ENCODE measurements around the gene YWHAG.
"Not testable (repeated sequence)": the region's sequence is repeated elsewhere in the genome, so short reads cannot be mapped to it uniquely, and the experiment has no call there.

The YWHAG gene

GRCh38 chr7:76400248-76400647, 41.5 kb upstream of the YWHAG start:
- DNase-seq, result no peak
- no peak overlapping the region for H3K27ac ChIP-seq (ENCODE audit: insufficient read depth in 1 of 2, low read depth in 1 of 2, low read length in 2 of 2, poor library complexity in 1 of 2, severe bottlenecking in 2 of 2)
- POLR2A ChIA-PET, result no interaction called here
- CTCF ChIA-PET, result interaction anchor here (1.3 kb wide), 2 partner anchors 16 to 40 kb away, joined by 3 to 4 read pairs; no protein-coding TSS in a partner anchor
- H3K4me1 ChIP-seq (ENCODE audit: control extremely low read depth in 1 of 4, control insufficient read depth in 4 of 4, insufficient read depth in 4 of 4, low read length in 3 of 4), result peaks cover 2 to 26% (median 24%) of the 10 kb centered on the region in 4 experiments
- 96% methylated on average over 13 of the region's 23 CpGs for WGBS (ENCODE audit: insufficient coverage)
- peaks cover 0 to 1% (median 0%) of the 10 kb centered on the region in 4 experiments for H3K36me3 ChIP-seq (ENCODE audit: control insufficient read depth in 4 of 4, insufficient read depth in 4 of 4, low read length in 3 of 4)
- H3K4me3 ChIP-seq (ENCODE audit: control insufficient read depth in 1 of 7, extremely low read depth in 1 of 7, insufficient read depth in 4 of 7, low read depth in 2 of 7, low read length in 6 of 7), result no peak overlapping the region
- H3K27me3 ChIP-seq (replicated peaks in 2 of 5; ENCODE audit: control insufficient read depth in 4 of 5, insufficient read depth in 5 of 5, low read length in 4 of 5), result no peaks in the 10 kb centered on the region
- no peaks in the 10 kb centered on the region for H3K9me3 ChIP-seq (ENCODE audit: control extremely low read depth in 1 of 5, control insufficient read depth in 4 of 5, insufficient read depth in 2 of 5, low read depth in 1 of 5, low read length in 4 of 5)

- Histone ChIP-seq H3K4me3 (ENCODE audit: control insufficient read depth in 1 of 7, extremely low read depth in 1 of 7, insufficient read depth in 4 of 7, low read depth in 2 of 7, low read length in 6 of 7) (peak overlapping the region; percentile 13 to 82 (median 64)), H3K27ac (ENCODE audit: insufficient read depth in 1 of 2, low read depth in 1 of 2, low read length in 2 of 2, poor library complexity in 1 of 2, severe bottlenecking in 2 of 2) (peak overlapping the region in 1 of 2 experiments; percentile 2), H3K4me1 (ENCODE audit: control extremely low read depth in 1 of 4, control insufficient read depth in 4 of 4, insufficient read depth in 4 of 4, low read length in 3 of 4) (peaks cover 2 to 29% (median 24%) of the 10 kb centered on the region in 4 experiments), H3K27me3 (replicated peaks in 2 of 5; ENCODE audit: control insufficient read depth in 4 of 5, insufficient read depth in 5 of 5, low read length in 4 of 5) (no peaks in the 10 kb centered on the region), H3K9me3 (ENCODE audit: control extremely low read depth in 1 of 5, control insufficient read depth in 4 of 5, insufficient read depth in 2 of 5, low read depth in 1 of 5, low read length in 4 of 5) (no peaks in the 10 kb centered on the region), H3K36me3 (ENCODE audit: control insufficient read depth in 4 of 4, insufficient read depth in 4 of 4, low read length in 3 of 4) (peaks cover 0 to 1% (median 0%) of the 10 kb centered on the region in 4 experiments)
- DNase-seq, result peak; percentile 59 to 81 (median 80)
- ChIA-PET POLR2A (no interaction called here), CTCF (interaction anchor here (1.2 kb wide), 1 partner anchor 20 kb away, joined by 4 read pairs; no protein-coding TSS in a partner anchor)
- 10% methylated on average over 39 of the region's 45 CpGs for WGBS (ENCODE audit: insufficient coverage)
These were observed 38.8 kb upstream of the YWHAG start for GRCh38 chr7:76397409-76398183.

- Histone ChIP-seq H3K4me1 (ENCODE audit: control extremely low read depth in 1 of 4, control insufficient read depth in 4 of 4, insufficient read depth in 4 of 4, low read length in 3 of 4) (peaks cover 2 to 32% (median 27%) of the 10 kb centered on the region in 4 experiments), H3K9me3 (ENCODE audit: control extremely low read depth in 1 of 5, control insufficient read depth in 4 of 5, insufficient read depth in 2 of 5, low read depth in 1 of 5, low read length in 4 of 5) (no peaks in the 10 kb centered on the region), H3K36me3 (ENCODE audit: control insufficient read depth in 4 of 4, insufficient read depth in 4 of 4, low read length in 3 of 4) (peaks cover 0 to 1% (median 0%) of the 10 kb centered on the region in 4 experiments), H3K27me3 (replicated peaks in 2 of 5; ENCODE audit: control insufficient read depth in 4 of 5, insufficient read depth in 5 of 5, low read length in 4 of 5) (no peaks in the 10 kb centered on the region), H3K4me3 (ENCODE audit: control insufficient read depth in 1 of 7, extremely low read depth in 1 of 7, insufficient read depth in 4 of 7, low read depth in 2 of 7, low read length in 6 of 7) (peak overlapping the region in 3 of 7 experiments; percentile 59 to 82 (median 72)), H3K27ac (ENCODE audit: insufficient read depth in 1 of 2, low read depth in 1 of 2, low read length in 2 of 2, poor library complexity in 1 of 2, severe bottlenecking in 2 of 2) (no peak overlapping the region)
- ChIA-PET POLR2A (no interaction called here), CTCF (no interaction called here)
- WGBS (ENCODE audit: insufficient coverage), result 93% methylated on average over 7 of the region's 8 CpGs
- no peak for DNase-seq
These were observed 38.1 kb upstream of the YWHAG start for GRCh38 chr7:76396864-76397263.

GRCh38 chr7:76395965-76396726, 37.4 kb upstream of the YWHAG start:
- H3K4me1 ChIP-seq (ENCODE audit: control extremely low read depth in 1 of 4, control insufficient read depth in 4 of 4, insufficient read depth in 4 of 4, low read length in 3 of 4), result peaks cover 2 to 32% (median 27%) of the 10 kb centered on the region in 4 experiments
- peaks cover 0 to 1% (median 0%) of the 10 kb centered on the region in 4 experiments for H3K36me3 ChIP-seq (ENCODE audit: control insufficient read depth in 4 of 4, insufficient read depth in 4 of 4, low read length in 3 of 4)
- ChIA-PET CTCF (no interaction called here), POLR2A (no interaction called here)
- no peak overlapping the region for H3K4me3 ChIP-seq (ENCODE audit: control insufficient read depth in 1 of 7, extremely low read depth in 1 of 7, insufficient read depth in 4 of 7, low read depth in 2 of 7, low read length in 6 of 7)
- H3K27ac ChIP-seq (ENCODE audit: insufficient read depth in 1 of 2, low read depth in 1 of 2, low read length in 2 of 2, poor library complexity in 1 of 2, severe bottlenecking in 2 of 2), result no peak overlapping the region
- no peaks in the 10 kb centered on the region for H3K9me3 ChIP-seq (ENCODE audit: control extremely low read depth in 1 of 5, control insufficient read depth in 4 of 5, insufficient read depth in 2 of 5, low read depth in 1 of 5, low read length in 4 of 5)
- peak in 1 of 3 donors; percentile 29 for DNase-seq
- H3K27me3 ChIP-seq (replicated peaks in 2 of 5; ENCODE audit: control insufficient read depth in 4 of 5, insufficient read depth in 5 of 5, low read length in 4 of 5), result no peaks in the 10 kb centered on the region
- WGBS (ENCODE audit: insufficient coverage), result 93% methylated on average over 12 of the region's 13 CpGs

- 93% methylated on average over 9 of the region's 11 CpGs for WGBS (ENCODE audit: insufficient coverage)
- POLR2A ChIA-PET; H3K9me3 ChIP-seq (ENCODE audit: control extremely low read depth in 1 of 5, control insufficient read depth in 4 of 5, insufficient read depth in 2 of 5, low read depth in 1 of 5, low read length in 4 of 5); H3K4me3 ChIP-seq (ENCODE audit: control insufficient read depth in 1 of 7, extremely low read depth in 1 of 7, insufficient read depth in 4 of 7, low read depth in 2 of 7, low read length in 6 of 7); CTCF ChIA-PET; DNase-seq; H3K36me3 ChIP-seq (ENCODE audit: control insufficient read depth in 4 of 4, insufficient read depth in 4 of 4, low read length in 3 of 4); H3K27ac ChIP-seq (ENCODE audit: insufficient read depth in 1 of 2, low read depth in 1 of 2, low read length in 2 of 2, poor library complexity in 1 of 2, severe bottlenecking in 2 of 2); H3K27me3 ChIP-seq (replicated peaks in 2 of 5; ENCODE audit: control insufficient read depth in 4 of 5, insufficient read depth in 5 of 5, low read length in 4 of 5): not testable (repeated sequence)
- peaks cover 2 to 32% (median 27%) of the 10 kb centered on the region in 4 experiments for H3K4me1 ChIP-seq (ENCODE audit: control extremely low read depth in 1 of 4, control insufficient read depth in 4 of 4, insufficient read depth in 4 of 4, low read length in 3 of 4)
These were observed 36.8 kb upstream of the YWHAG start for GRCh38 chr7:76395605-76395964.

- Histone ChIP-seq H3K27me3 (replicated peaks in 2 of 5; ENCODE audit: control insufficient read depth in 4 of 5, insufficient read depth in 5 of 5, low read length in 4 of 5) (no peaks in the 10 kb centered on the region), H3K4me3 (ENCODE audit: control insufficient read depth in 1 of 7, extremely low read depth in 1 of 7, insufficient read depth in 4 of 7, low read depth in 2 of 7, low read length in 6 of 7) (no peak overlapping the region), H3K27ac (ENCODE audit: insufficient read depth in 1 of 2, low read depth in 1 of 2, low read length in 2 of 2, poor library complexity in 1 of 2, severe bottlenecking in 2 of 2) (no peak overlapping the region), H3K4me1 (ENCODE audit: control extremely low read depth in 1 of 4, control insufficient read depth in 4 of 4, insufficient read depth in 4 of 4, low read length in 3 of 4) (peaks cover 2 to 32% (median 27%) of the 10 kb centered on the region in 4 experiments), H3K9me3 (ENCODE audit: control extremely low read depth in 1 of 5, control insufficient read depth in 4 of 5, insufficient read depth in 2 of 5, low read depth in 1 of 5, low read length in 4 of 5) (no peaks in the 10 kb centered on the region), H3K36me3 (ENCODE audit: control insufficient read depth in 4 of 4, insufficient read depth in 4 of 4, low read length in 3 of 4) (no peaks in the 10 kb centered on the region)
- WGBS (ENCODE audit: insufficient coverage), result 92% methylated on average over 8 of the region's 9 CpGs
- ChIA-PET CTCF (no interaction called here), POLR2A (no interaction called here)
- no peak for DNase-seq
These were observed 36.2 kb upstream of the YWHAG start for GRCh38 chr7:76394957-76395356.

Measured in common myeloid progenitor, CD34-positive (primary cell).